MG63 (cell line): ENCODE data around the gene RUNX2. TPM values are rescaled to one million over a fixed set of nuclear protein-coding genes. Genes with fewer than 3 reads are reported as not detected.
"Not testable (repeated sequence)": the region's sequence is repeated elsewhere in the genome, so short reads cannot be mapped to it uniquely, and the experiment has no call there.

Experiments
- DNase-seq: peaks from one replicate; pipeline ENCODE4 v3.0.0-alpha.2; 2020
- H3K27me3 ChIP-seq: fragments of 250-450 bp; sonication (Bioruptor Pico); 2 replicates; pipeline ENCODE4 v1.5.1; 2020; ENCODE audit warnings: mild to moderate bottlenecking, moderate library complexity
- H3K36me3 ChIP-seq: fragments of 250-450 bp; sonication (Bioruptor Pico); 2 replicates; pipeline ENCODE4 v1.5.1; 2020; ENCODE audit warnings: mild to moderate bottlenecking, moderate library complexity
- H3K4me3 ChIP-seq: fragments of 250-450 bp; sonication (Bioruptor Pico); 2 replicates; pipeline ENCODE4 v1.5.1; 2020; ENCODE audit warnings: mild to moderate bottlenecking, moderate library complexity
- H3K9me3 ChIP-seq: fragments of 250-450 bp; sonication (Bioruptor Pico); 2 replicates; pipeline ENCODE4 v1.5.1; 2020; ENCODE audit warnings: mild to moderate bottlenecking, moderate library complexity
- total RNA-seq: library from RNA; depleted of rRNA; stranded (reverse); fragments of >200 nt; shearing (Covaris generic); gene quantifications from 2 replicates; pipeline ENCODE4 v1.2.3, GENCODE V29; 2014; ENCODE audit warnings: low replicate concordance

The RUNX2 gene
- total RNA-seq, 1 experiment from 2014 or later = 0.13 TPM

- H3K4me3 ChIP-seq = no peak overlapping the region
- no peaks in the 10 kb centered on the region for H3K36me3 ChIP-seq
- no peaks in the 10 kb centered on the region for H3K9me3 ChIP-seq
- no peaks in the 10 kb centered on the region for H3K27me3 ChIP-seq
- DNase-seq = no peak
These were observed 228.7 kb downstream of the RUNX2 start for GRCh38 chr6:45556828-45557227.

GRCh38 chr6:45557454-45557853 lies 229.3 kb downstream of the RUNX2 start:
- H3K27me3 ChIP-seq = no peaks in the 10 kb centered on the region
- no peaks in the 10 kb centered on the region for H3K36me3 ChIP-seq
- no peak for DNase-seq
- no peaks in the 10 kb centered on the region for H3K9me3 ChIP-seq
- no peak overlapping the region for H3K4me3 ChIP-seq

- H3K27me3 ChIP-seq = no peaks in the 10 kb centered on the region
- H3K36me3 ChIP-seq = no peaks in the 10 kb centered on the region
- DNase-seq = no peak
- H3K4me3 ChIP-seq = no peak overlapping the region
- no peaks in the 10 kb centered on the region for H3K9me3 ChIP-seq
These were observed 230.7 kb downstream of the RUNX2 start for GRCh38 chr6:45558858-45559257.

- not testable (repeated sequence) for H3K4me3 ChIP-seq, H3K27me3 ChIP-seq, H3K9me3 ChIP-seq, DNase-seq, H3K36me3 ChIP-seq
These were observed 232.2 kb downstream of the RUNX2 start for GRCh38 chr6:45560321-45560820.

- no peaks in the 10 kb centered on the region for H3K27me3 ChIP-seq
- no peaks in the 10 kb centered on the region for H3K9me3 ChIP-seq
- H3K4me3 ChIP-seq = no peak overlapping the region
- no peaks in the 10 kb centered on the region for H3K36me3 ChIP-seq
- DNase-seq = no peak
These were observed 234.0 kb downstream of the RUNX2 start for GRCh38 chr6:45562171-45562570.

- no peak overlapping the region for H3K4me3 ChIP-seq
- H3K36me3 ChIP-seq = no peaks in the 10 kb centered on the region
- no peaks in the 10 kb centered on the region for H3K9me3 ChIP-seq
- DNase-seq = no peak
- H3K27me3 ChIP-seq = no peaks in the 10 kb centered on the region
These were observed 234.9 kb downstream of the RUNX2 start for GRCh38 chr6:45563041-45563440.

- H3K36me3 ChIP-seq = no peaks in the 10 kb centered on the region
These were observed 235.7 kb downstream of the RUNX2 start for GRCh38 chr6:45563844-45564243.

GRCh38 chr6:45566882-45567281 lies 238.8 kb downstream of the RUNX2 start:
- no peak for DNase-seq
- Histone ChIP-seq H3K9me3 (no peaks in the 10 kb centered on the region), H3K36me3 (no peaks in the 10 kb centered on the region), H3K27me3 (no peaks in the 10 kb centered on the region), H3K4me3 (no peak overlapping the region)

More at GRCh38 chr6:45563844-45564243, 235.7 kb downstream of the RUNX2 start:
- H3K4me3 ChIP-seq = no peak overlapping the region
- H3K9me3 ChIP-seq = no peaks in the 10 kb centered on the region
- no peak for DNase-seq
- no peaks in the 10 kb centered on the region for H3K27me3 ChIP-seq

GRCh38 chr6:45567879-45568278 lies 239.7 kb downstream of the RUNX2 start:
- no peaks in the 10 kb centered on the region for H3K27me3 ChIP-seq
- no peak overlapping the region for H3K4me3 ChIP-seq
- DNase-seq = no peak
- no peaks in the 10 kb centered on the region for H3K36me3 ChIP-seq
- no peaks in the 10 kb centered on the region for H3K9me3 ChIP-seq

GRCh38 chr6:45568626-45569025 lies 240.5 kb downstream of the RUNX2 start:
- Histone ChIP-seq H3K36me3 (no peaks in the 10 kb centered on the region), H3K9me3 (no peaks in the 10 kb centered on the region), H3K27me3 (no peaks in the 10 kb centered on the region), H3K4me3 (no peak overlapping the region)
- no peak for DNase-seq

- DNase-seq = no peak
- Histone ChIP-seq H3K27me3 (no peaks in the 10 kb centered on the region), H3K9me3 (no peaks in the 10 kb centered on the region), H3K4me3 (no peak overlapping the region), H3K36me3 (no peaks in the 10 kb centered on the region)
These were observed 241.2 kb downstream of the RUNX2 start for GRCh38 chr6:45569210-45569945.

GRCh38 chr6:45571159-45571558 lies 243.0 kb downstream of the RUNX2 start:
- no peaks in the 10 kb centered on the region for H3K9me3 ChIP-seq
- H3K27me3 ChIP-seq = no peaks in the 10 kb centered on the region
- no peak for DNase-seq

GRCh38 chr6:45572833-45573232 lies 244.7 kb downstream of the RUNX2 start:
- DNase-seq = no peak
- Histone ChIP-seq H3K36me3 (no peaks in the 10 kb centered on the region), H3K4me3 (no peak overlapping the region), H3K27me3 (no peaks in the 10 kb centered on the region), H3K9me3 (no peaks in the 10 kb centered on the region)

More at GRCh38 chr6:45571159-45571558, 243.0 kb downstream of the RUNX2 start:
- Histone ChIP-seq H3K36me3 (no peaks in the 10 kb centered on the region), H3K4me3 (no peak overlapping the region)

GRCh38 chr6:45574014-45574461 lies 245.9 kb downstream of the RUNX2 start:
- Histone ChIP-seq H3K36me3 (no peaks in the 10 kb centered on the region), H3K4me3 (no peak overlapping the region), H3K9me3 (no peaks in the 10 kb centered on the region), H3K27me3 (no peaks in the 10 kb centered on the region)
- DNase-seq = no peak

GRCh38 chr6:45574885-45575284 lies 246.8 kb downstream of the RUNX2 start:
- H3K4me3 ChIP-seq = no peak overlapping the region
- no peaks in the 10 kb centered on the region for H3K27me3 ChIP-seq
- H3K9me3 ChIP-seq = no peaks in the 10 kb centered on the region
- DNase-seq = no peak
- no peaks in the 10 kb centered on the region for H3K36me3 ChIP-seq

GRCh38 chr6:45576648-45577624 lies 248.8 kb downstream of the RUNX2 start:
- Histone ChIP-seq H3K36me3 (no peaks in the 10 kb centered on the region), H3K9me3 (no peaks in the 10 kb centered on the region), H3K4me3 (no peak overlapping the region), H3K27me3 (no peaks in the 10 kb centered on the region)
- no peak for DNase-seq

- no peak for DNase-seq
These were observed 249.8 kb downstream of the RUNX2 start for GRCh38 chr6:45577836-45578504.

More at GRCh38 chr6:45577836-45578504, 249.8 kb downstream of the RUNX2 start:
- Histone ChIP-seq H3K36me3 (no peaks in the 10 kb centered on the region), H3K4me3 (no peak overlapping the region), H3K9me3 (no peaks in the 10 kb centered on the region), H3K27me3 (no peaks in the 10 kb centered on the region)
